ENCODE measurements around the gene SLC5A2. TPM values are rescaled to one million over a fixed set of nuclear protein-coding genes. Genes with fewer than 3 reads are reported as not detected.

Gene SLC5A2
- total RNA-seq, 1 donor from 2014 or later: not detected

- DNase-seq (ENCODE audit: low read depth, low spot score): peak; percentile 94
These were observed 23.0 kb upstream of the SLC5A2 start for GRCh38 chr16:31459687-31460581.

GRCh38 chr16:31460582-31461002 is 22.3 kb upstream of the SLC5A2 start:
- no peak for DNase-seq (ENCODE audit: low read depth, low spot score)

- DNase-seq (ENCODE audit: low read depth, low spot score): no peak
These were observed 21.6 kb upstream of the SLC5A2 start for GRCh38 chr16:31461201-31461920.

GRCh38 chr16:31461921-31462804 is 20.8 kb upstream of the SLC5A2 start:
- DNase-seq (ENCODE audit: low read depth, low spot score): no peak

- DNase-seq (ENCODE audit: low read depth, low spot score): no peak
These were observed 18.6 kb upstream of the SLC5A2 start for GRCh38 chr16:31464348-31464769.

- no peak for DNase-seq (ENCODE audit: low read depth, low spot score)
These were observed 18.1 kb upstream of the SLC5A2 start for GRCh38 chr16:31464781-31465260.

- no peak for DNase-seq (ENCODE audit: low read depth, low spot score)
These were observed 17.0 kb upstream of the SLC5A2 start for GRCh38 chr16:31465788-31466370.

- no peak for DNase-seq (ENCODE audit: low read depth, low spot score)
These were observed 16.5 kb upstream of the SLC5A2 start for GRCh38 chr16:31466381-31466841.

GRCh38 chr16:31467151-31467773 is 15.7 kb upstream of the SLC5A2 start:
- DNase-seq (ENCODE audit: low read depth, low spot score): no peak

GRCh38 chr16:31467858-31468257 is 15.1 kb upstream of the SLC5A2 start:
- no peak for DNase-seq (ENCODE audit: low read depth, low spot score)

- no peak for DNase-seq (ENCODE audit: low read depth, low spot score)
These were observed 12.3 kb upstream of the SLC5A2 start for GRCh38 chr16:31470615-31471014.

GRCh38 chr16:31471241-31471874 is 11.6 kb upstream of the SLC5A2 start:
- no peak for DNase-seq (ENCODE audit: low read depth, low spot score)

GRCh38 chr16:31471875-31472708 is 10.8 kb upstream of the SLC5A2 start, which contains the start of gene TGFB1I1:
TGFB1I1 (plus strand) TSS chr16:31472152; CDS start chr16:31472189, 37 bp downstream.
- peak; percentile 45 for DNase-seq (ENCODE audit: low read depth, low spot score)

GRCh38 chr16:31472709-31473203 is 10.2 kb upstream of the SLC5A2 start:
- peak; percentile 69 for DNase-seq (ENCODE audit: low read depth, low spot score)

- no peak for DNase-seq (ENCODE audit: low read depth, low spot score)
These were observed 9.5 kb upstream of the SLC5A2 start for GRCh38 chr16:31473264-31473984.

- DNase-seq (ENCODE audit: low read depth, low spot score): no peak
These were observed 8.7 kb upstream of the SLC5A2 start for GRCh38 chr16:31474173-31474714.
